Fibroblast of lung (primary cell): ENCODE data around the gene CYYR1. TPM values are rescaled to one million over a fixed set of nuclear protein-coding genes. Genes with fewer than 3 reads are reported as not detected.

ENCODE experiments used
- DNase-seq, 2 donors: peaks; one replicate each; pipeline versions ENCODE4 v3.0.0 to v3.0.0-alpha.2; 2010; ENCODE audit warnings: low read depth in 2 of 2
- H2AFZ ChIP-seq: 2 replicates; pipeline ENCODE4 v1.5.1; 2012; ENCODE audit warnings: low read length, control low read depth, inconsistent platforms
- H3K27ac ChIP-seq: 2 replicates; pipeline ENCODE4 v1.5.1; 2011; ENCODE audit warnings: low read length, control low read depth; ENCODE audit not compliant: insufficient read depth
- H3K27me3 ChIP-seq: 2 replicates; pipeline ENCODE4 v1.5.1; 2011; ENCODE audit warnings: mild to moderate bottlenecking, low read length; ENCODE audit not compliant: control insufficient read depth, insufficient read depth
- H3K36me3 ChIP-seq: 2 replicates; pipeline ENCODE4 v1.5.1; 2011; ENCODE audit warnings: low read length; ENCODE audit not compliant: control insufficient read depth, insufficient read depth
- H3K4me1 ChIP-seq: 2 replicates; pipeline ENCODE4 v1.5.1; 2011; ENCODE audit warnings: low read length; ENCODE audit not compliant: control insufficient read depth, insufficient read depth; ENCODE audit errors: extremely low read depth
- H3K4me2 ChIP-seq: 2 replicates; pipeline ENCODE4 v1.5.1; 2011; ENCODE audit warnings: low read length, control low read depth; ENCODE audit not compliant: insufficient read depth; ENCODE audit errors: extremely low read depth
- H3K4me3 ChIP-seq, 4 experiments: fragments of 200-600 bp in 1 of 4; sonication (generic) in 1 of 4; replicated peaks in 1 of 4; 2 replicates each; pipeline ENCODE4 v1.5.1; 2011 to 2016; ENCODE audit warnings: low read length in 4 of 4, low read depth in 3 of 4, mild to moderate bottlenecking in 3 of 4, control low read depth in 2 of 4, inconsistent platforms in 1 of 4, mixed read lengths in 1 of 4; ENCODE audit not compliant: insufficient read depth in 1 of 4; ENCODE audit errors: control extremely low read depth in 1 of 4
- H3K79me2 ChIP-seq: 2 replicates; pipeline ENCODE4 v1.5.1; 2012; ENCODE audit warnings: mild to moderate bottlenecking, low read length, inconsistent platforms; ENCODE audit not compliant: control insufficient read depth, insufficient read depth
- H3K9ac ChIP-seq: 2 replicates; pipeline ENCODE4 v1.5.1; 2011; ENCODE audit warnings: mild to moderate bottlenecking, low read length, control low read depth; ENCODE audit not compliant: insufficient read depth
- H3K9me3 ChIP-seq: 2 replicates; pipeline ENCODE4 v1.5.1; 2012; ENCODE audit warnings: low read depth, low read length; ENCODE audit not compliant: control insufficient read depth, insufficient read depth
- H4K20me1 ChIP-seq: 2 replicates; pipeline ENCODE4 v1.5.1; 2011; ENCODE audit warnings: low read length; ENCODE audit not compliant: control insufficient read depth, insufficient read depth; ENCODE audit errors: extremely low read depth
- CTCF ChIP-seq, 2 donors: IDR thresholded peaks in 1 of 2; conservative IDR thresholded peaks in 1 of 2; 1 replicate in 1 of 2; 2 replicates in 1 of 2; pipeline ENCODE4 v1.5.1; 2011 to 2012; ENCODE audit warnings: low read length in 2 of 2, control low read depth in 1 of 2, inconsistent platforms in 1 of 2, low read depth in 1 of 2, mild to moderate bottlenecking in 1 of 2
- EZH2 ChIP-seq: IDR thresholded peaks from 2 replicates; pipeline ENCODE4 v1.5.1; 2012; ENCODE audit warnings: low read length, control low read depth, mild to moderate bottlenecking; ENCODE audit errors: missing control alignments
- polyA plus RNA-seq, 2 donors: library from polyadenylated mRNA; depleted of rRNA in 1 of 2; stranded (reverse) in 1 of 2; unstranded in 1 of 2; fragments of >200 nt; gene quantifications; 2 replicates each; pipeline ENCODE4 v1.2.1, GENCODE V29; 2011 to 2012; ENCODE audit warnings: missing spikeins in 1 of 2
- total RNA-seq: library from RNA; depleted of rRNA; stranded (reverse); fragments of >200 nt; gene quantifications from 2 replicates; pipeline ENCODE4 v1.2.1, GENCODE V29; 2014

The CYYR1 gene
- total and polyA plus RNA-seq, 2 donors (not counting 1 experiment from before 2014, with no cell fraction given): 0.17 TPM; not detected in 1

DNA sequence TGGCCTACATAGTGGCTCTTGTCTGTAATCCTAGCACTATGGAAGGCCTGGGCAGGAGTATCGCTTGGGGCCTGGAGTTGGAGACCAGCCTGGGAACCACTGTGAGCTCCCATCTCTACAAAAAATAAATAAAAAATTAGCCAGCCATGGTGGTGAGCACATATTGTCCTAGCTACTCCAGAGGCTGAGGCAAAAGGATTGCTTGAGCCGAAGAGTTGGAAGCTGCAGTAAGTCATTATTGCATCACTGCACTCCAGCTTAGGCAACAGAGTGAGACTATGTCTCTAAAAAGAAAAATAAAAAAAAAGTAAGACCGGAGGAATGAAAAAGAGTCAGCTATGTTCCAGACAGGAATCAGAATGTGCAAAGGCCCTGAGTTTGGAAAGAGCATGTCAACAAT is 115.3 kb downstream of the CYYR1 start:
- Histone ChIP-seq H2AFZ (no peak overlapping the region), H3K4me3 (no peak overlapping the region), H3K36me3 (no peaks in the 10 kb centered on the region), H3K27me3 (no peaks in the 10 kb centered on the region), H3K4me1 (no peaks in the 10 kb centered on the region), H3K79me2 (no peaks in the 10 kb centered on the region), H3K9me3 (no peaks in the 10 kb centered on the region), H3K27ac (no peak overlapping the region), H3K9ac (no peak overlapping the region), H4K20me1 (no peaks in the 10 kb centered on the region), H3K4me2 (no peak overlapping the region)
- TF ChIP-seq EZH2: no peak
- no peak for TF ChIP-seq CTCF (conservative IDR thresholded peaks at IDR 0.05 in 1 of 2, IDR thresholded peaks at IDR 0.05 in 1 of 2; ENCODE audit: low read depth in 1 of 2, low read length in 2 of 2)
- peak in 1 of 2 donors; percentile 38 for DNase-seq

DNA sequence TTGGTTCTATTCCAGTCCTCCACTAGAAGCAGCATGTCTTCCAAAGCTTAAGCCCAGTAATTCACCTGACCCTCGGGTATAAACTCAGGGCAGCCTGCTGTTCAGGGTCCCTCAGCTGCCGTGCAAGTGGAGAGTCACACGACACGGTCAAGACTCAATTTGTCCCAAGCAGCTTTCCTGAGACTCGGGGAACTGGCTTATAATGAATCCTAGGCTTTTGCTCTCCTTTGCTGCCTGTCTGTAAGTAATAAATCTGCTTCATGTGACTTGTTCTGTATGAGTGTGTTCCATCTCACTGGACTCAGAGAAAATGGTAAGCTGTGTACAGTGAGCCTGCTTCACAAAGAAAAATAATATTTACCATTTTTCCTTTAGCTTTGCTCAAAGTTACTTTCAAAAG is 119.8 kb downstream of the CYYR1 start:
- no peaks in the 10 kb centered on the region for H4K20me1 ChIP-seq
- H3K79me2 ChIP-seq: no peaks in the 10 kb centered on the region
- H3K36me3 ChIP-seq: no peaks in the 10 kb centered on the region
- no peak overlapping the region for H3K9ac ChIP-seq
- no peak overlapping the region for H3K4me3 ChIP-seq
- no peak overlapping the region for H2AFZ ChIP-seq
- DNase-seq: no peak
- H3K27me3 ChIP-seq: no peaks in the 10 kb centered on the region
- H3K4me1 ChIP-seq: no peaks in the 10 kb centered on the region
- H3K9me3 ChIP-seq: no peaks in the 10 kb centered on the region
- no peak overlapping the region for H3K4me2 ChIP-seq
- H3K27ac ChIP-seq: no peak overlapping the region
- no peak for TF ChIP-seq EZH2
- TF ChIP-seq CTCF (conservative IDR thresholded peaks at IDR 0.05 in 1 of 2, IDR thresholded peaks at IDR 0.05 in 1 of 2; ENCODE audit: low read depth in 1 of 2, low read length in 2 of 2): no peak

GRCh38 chr21:26451081-26451740 is 121.9 kb downstream of the CYYR1 start:
- Histone ChIP-seq H3K4me2 (no peak overlapping the region), H4K20me1 (no peaks in the 10 kb centered on the region), H3K9me3 (no peaks in the 10 kb centered on the region), H2AFZ (no peak overlapping the region), H3K4me3 (no peak overlapping the region), H3K9ac (no peak overlapping the region), H3K36me3 (no peaks in the 10 kb centered on the region), H3K79me2 (no peaks in the 10 kb centered on the region), H3K27me3 (no peaks in the 10 kb centered on the region), H3K27ac (no peak overlapping the region), H3K4me1 (no peaks in the 10 kb centered on the region)
- no peak for TF ChIP-seq EZH2
- TF ChIP-seq CTCF (conservative IDR thresholded peaks at IDR 0.05 in 1 of 2, IDR thresholded peaks at IDR 0.05 in 1 of 2; ENCODE audit: low read depth in 1 of 2, low read length in 2 of 2): no peak
- DNase-seq: peak in 1 of 2 donors; percentile 21
